AG04450 (cell line): ENCODE results near the gene MEN1. TPM values are rescaled to one million over a fixed set of nuclear protein-coding genes. Genes with fewer than 3 reads are reported as not detected.
A peak's percentile ranks its signal among the peaks of the same experiment; 100 is the strongest.

Experiments used
- CTCF ChIA-PET: fragments of 300-600, 350-600 bp; formaldehyde crosslinking; extraction: SDS; loops from one replicate; lab custom pipeline; 2022; ENCODE audit warnings: antibody characterized with exemption, inconsistent platforms; lab: Charles Lee
- POLR2A ChIA-PET: fragments of 350-600 bp; formaldehyde crosslinking; extraction: SDS; loops from one replicate; lab custom pipeline; 2021; ENCODE audit warnings: antibody characterized with exemption, inconsistent platforms; lab: Yijun Ruan, JAX
- DNase-seq: peaks from one replicate; pipeline ENCODE4 v3.0.0-alpha.2; 2011; ENCODE audit warnings: low read depth, low spot score
- H3K27ac ChIP-seq: one replicate; pipeline ENCODE4 v1.5.1; 2012; ENCODE audit warnings: low read depth, low read length, control low read depth
- H3K27me3 ChIP-seq: one replicate; pipeline ENCODE4 v1.6.0; 2012; ENCODE audit warnings: low read length; ENCODE audit not compliant: control insufficient read depth, insufficient read depth
- H3K4me3 ChIP-seq: 2 replicates; pipeline ENCODE4 v1.5.1; 2011; ENCODE audit warnings: mild to moderate bottlenecking, low read depth, low read length, control low read depth
- H3K9me3 ChIP-seq: 2 replicates; pipeline ENCODE4 v1.5.1; 2012; ENCODE audit warnings: low read length; ENCODE audit not compliant: control insufficient read depth, insufficient read depth
- CTCF ChIP-seq: IDR thresholded peaks from 2 replicates; pipeline ENCODE4 v1.5.1; 2011; ENCODE audit warnings: low read depth, low read length, control low read depth, inconsistent platforms
- polyA plus RNA-seq: library from polyadenylated mRNA; depleted of rRNA; stranded (reverse); fragments of >200 nt; gene quantifications from 2 replicates; pipeline ENCODE4 v1.2.3, GENCODE V29; 2011

Gene MEN1
- polyA plus RNA-seq, 1 experiment: 15.0 TPM

- Histone ChIP-seq H3K4me3 (peak overlapping the region; percentile 98), H3K9me3 (no peaks in the 10 kb centered on the region), H3K27ac (no peak overlapping the region), H3K27me3 (no peaks in the 10 kb centered on the region)
- ChIA-PET CTCF (interaction anchor here (1.0 to 2.0 kb wide), 4 partner anchors 9 to 88 kb away, joined by 3 to 11 read pairs (median 4); no protein-coding TSS in a partner anchor), POLR2A (interaction anchor here (0.5 to 0.6 kb wide), 3 partner anchors 93 to 1572 kb away, joined by 3 to 4 read pairs (median 3); no protein-coding TSS in a partner anchor)
- no peak for DNase-seq
- TF ChIP-seq CTCF: no peak
These were observed 33.5 kb downstream of the MEN1 start for GRCh38 chr11:64776875-64777274.

- Histone ChIP-seq H3K27me3 (no peaks in the 10 kb centered on the region), H3K4me3 (peak overlapping the region; percentile 98), H3K27ac (no peak overlapping the region), H3K9me3 (no peaks in the 10 kb centered on the region)
- POLR2A ChIA-PET: no interaction called here
- DNase-seq: no peak
- CTCF ChIA-PET: interaction anchor here (1.2 to 2.0 kb wide), 3 partner anchors 9 to 12 kb away, joined by 3 to 11 read pairs (median 5); no protein-coding TSS in a partner anchor
- TF ChIP-seq CTCF: no peak
These were observed 33.9 kb downstream of the MEN1 start for GRCh38 chr11:64776425-64776824.

GRCh38 chr11:64774144-64774543 lies 36.2 kb downstream of the MEN1 start:
- ChIA-PET POLR2A (no interaction called here), CTCF (interaction anchor here (1.5 kb wide), 1 partner anchor 85 kb away, joined by 3 read pairs; no protein-coding TSS in a partner anchor)
- H3K27me3 ChIP-seq: no peaks in the 10 kb centered on the region
- H3K9me3 ChIP-seq: no peaks in the 10 kb centered on the region
- no peak for DNase-seq
- no peak for TF ChIP-seq CTCF
- H3K27ac ChIP-seq: no peak overlapping the region
- no peak overlapping the region for H3K4me3 ChIP-seq

GRCh38 chr11:64772303-64773018 lies 37.9 kb downstream of the MEN1 start:
- no peak overlapping the region for H3K27ac ChIP-seq
- CTCF ChIA-PET: interaction anchor here (0.7 kb wide), 1 partner anchor 84 kb away, joined by 3 read pairs; no protein-coding TSS in a partner anchor

More at GRCh38 chr11:64772303-64773018, 37.9 kb downstream of the MEN1 start:
- TF ChIP-seq CTCF: no peak
- POLR2A ChIA-PET: no interaction called here
- Histone ChIP-seq H3K9me3 (no peaks in the 10 kb centered on the region), H3K27me3 (no peaks in the 10 kb centered on the region), H3K4me3 (no peak overlapping the region)
- no peak for DNase-seq
